Caco-2 (cell line): ENCODE data around the gene PKD1. TPM values are rescaled to one million over a fixed set of nuclear protein-coding genes. Genes with fewer than 3 reads are reported as not detected.

Experiments used
- BruUV-seq: library from RNA; stranded (reverse); fragments of 400-500 nt; replicated peaks from 2 replicates; lab custom pipeline; 2021; lab: Mats Ljungman, UMichigan
- CTCF ChIA-PET: fragments of 300-600 bp; sonication (Branson Sonifier 250); formaldehyde crosslinking; loops from one replicate; lab custom pipeline; 2022; ENCODE audit warnings: antibody characterized with exemption; lab: Charles Lee
- POLR2A ChIA-PET: fragments of 300-600 bp; sonication (Branson Sonifier 250); formaldehyde crosslinking; loops from one replicate; lab custom pipeline; 2022; ENCODE audit warnings: antibody characterized with exemption; lab: Charles Lee
- DNase-seq, 2 experiments: peaks; one replicate each; pipeline versions ENCODE4 v3.0.0 to v3.0.0-alpha.2; 2020 to 2022
- H3K27me3 ChIP-seq: replicated peaks from 2 replicates; pipeline ENCODE4 v1.6.0; 2011; ENCODE audit warnings: low read length; ENCODE audit not compliant: control insufficient read depth, insufficient read depth
- H3K36me3 ChIP-seq: 2 replicates; pipeline ENCODE4 v1.5.1; 2011; ENCODE audit warnings: low read length; ENCODE audit not compliant: control insufficient read depth, insufficient read depth
- H3K4me1 ChIP-seq: fragments of 250-450 bp; sonication (Bioruptor Pico); 2 replicates; pipeline ENCODE4 v1.5.1; 2020; ENCODE audit warnings: mild to moderate bottlenecking
- H3K4me3 ChIP-seq: 2 replicates; pipeline ENCODE4 v1.5.1; 2011; ENCODE audit warnings: low read depth, mild to moderate bottlenecking, control low read depth, low read length
- H3K9me3 ChIP-seq: fragments of 250-450 bp; sonication (Bioruptor Pico); 2 replicates; pipeline ENCODE4 v1.5.1; 2020; ENCODE audit warnings: mild to moderate bottlenecking, moderate library complexity
- H3K27ac Mint-ChIP-seq: one replicate; pipeline ENCODE4 v1.8.0; 2022; ENCODE audit warnings: mixed read lengths; ENCODE audit not compliant: unreplicated experiment
- H3K27me3 Mint-ChIP-seq: one replicate; pipeline ENCODE4 v1.8.0; 2022; ENCODE audit warnings: mixed read lengths; ENCODE audit not compliant: insufficient read depth, unreplicated experiment
- H3K36me3 Mint-ChIP-seq: one replicate; pipeline ENCODE4 v1.8.0; 2022; ENCODE audit warnings: mild to moderate bottlenecking, mixed read lengths; ENCODE audit not compliant: insufficient read depth, unreplicated experiment
- H3K4me1 Mint-ChIP-seq: one replicate; pipeline ENCODE4 v1.8.0; 2022; ENCODE audit warnings: low read depth, mixed read lengths; ENCODE audit not compliant: unreplicated experiment
- H3K4me3 Mint-ChIP-seq: one replicate; pipeline ENCODE4 v1.8.0; 2022; ENCODE audit warnings: mild to moderate bottlenecking, moderate library complexity, mixed read lengths; ENCODE audit not compliant: unreplicated experiment
- H3K9me3 Mint-ChIP-seq: one replicate; pipeline ENCODE4 v1.8.0; 2022; ENCODE audit warnings: mixed read lengths; ENCODE audit not compliant: unreplicated experiment
- intact Hi-C: fragments of 100-400 bp; cut with micrococcal nuclease; formaldehyde crosslinking; loops from one replicate; pipeline ENCODE4 v1.10.0; 2022; ENCODE audit not compliant: unreplicated experiment
- total RNA-seq: library from RNA; stranded (reverse); gene quantifications from 2 replicates; pipeline ENCODE4 v1.2.3, GENCODE V29; 2022
- TF ChIP-seq, protein P1 (sequence below), 2 experiments: fragments of 200-600 bp in 1 of 2; IDR thresholded peaks; 1 replicate in 1 of 2; 2 replicates in 1 of 2; pipeline versions ENCODE4 v1.5.1 to v1.8.0; 2011 to 2022; ENCODE audit warnings: antibody characterized with exemption in 1 of 2, control low read depth in 1 of 2, inconsistent platforms in 1 of 2, low read depth in 1 of 2, low read length in 1 of 2, mild to moderate bottlenecking in 1 of 2, moderate library complexity in 1 of 2; ENCODE audit not compliant: insufficient read depth in 1 of 2, severe bottlenecking in 1 of 2, unreplicated experiment in 1 of 2

The PKD1 gene
- total RNA-seq, 1 experiment from 2014 or later: 70.5 TPM

DNA sequence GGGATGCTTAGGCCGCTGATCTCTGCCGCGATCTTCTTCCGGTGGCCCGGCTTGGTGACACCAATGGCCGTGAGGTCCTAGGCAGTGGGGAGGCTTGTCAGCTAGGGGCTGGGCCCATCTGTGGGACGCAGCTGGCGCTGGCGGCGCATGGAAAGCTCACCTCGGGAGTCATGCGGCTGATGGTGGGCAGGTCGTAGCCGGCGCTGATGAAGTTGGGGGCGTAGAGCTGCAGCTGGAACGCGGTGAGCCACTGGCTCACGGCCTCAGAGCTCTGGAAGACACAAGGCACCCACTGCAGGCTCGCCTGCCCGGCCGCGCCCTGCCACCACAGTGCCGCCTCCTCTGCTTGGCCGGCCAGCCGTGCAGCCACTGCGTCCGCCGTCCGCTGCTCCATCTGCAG lies 48.0 kb upstream of the PKD1 start:
- Histone ChIP-seq H3K9me3 (no peaks in the 10 kb centered on the region), H3K36me3 (no peaks in the 10 kb centered on the region), H3K4me3 (no peak overlapping the region), H3K27me3 (no peaks in the 10 kb centered on the region), H3K4me1 (no peaks in the 10 kb centered on the region)
- ChIA-PET CTCF (no interaction called here), POLR2A (no interaction called here)
- intact Hi-C loops: no loop called here
- no peaks in the 10 kb centered on the region for H3K9me3 Mint-ChIP-seq
- H3K27me3 Mint-ChIP-seq: no peaks in the 10 kb centered on the region
- no peak overlapping the region for H3K27ac Mint-ChIP-seq
- TF ChIP-seq, protein P1, sequence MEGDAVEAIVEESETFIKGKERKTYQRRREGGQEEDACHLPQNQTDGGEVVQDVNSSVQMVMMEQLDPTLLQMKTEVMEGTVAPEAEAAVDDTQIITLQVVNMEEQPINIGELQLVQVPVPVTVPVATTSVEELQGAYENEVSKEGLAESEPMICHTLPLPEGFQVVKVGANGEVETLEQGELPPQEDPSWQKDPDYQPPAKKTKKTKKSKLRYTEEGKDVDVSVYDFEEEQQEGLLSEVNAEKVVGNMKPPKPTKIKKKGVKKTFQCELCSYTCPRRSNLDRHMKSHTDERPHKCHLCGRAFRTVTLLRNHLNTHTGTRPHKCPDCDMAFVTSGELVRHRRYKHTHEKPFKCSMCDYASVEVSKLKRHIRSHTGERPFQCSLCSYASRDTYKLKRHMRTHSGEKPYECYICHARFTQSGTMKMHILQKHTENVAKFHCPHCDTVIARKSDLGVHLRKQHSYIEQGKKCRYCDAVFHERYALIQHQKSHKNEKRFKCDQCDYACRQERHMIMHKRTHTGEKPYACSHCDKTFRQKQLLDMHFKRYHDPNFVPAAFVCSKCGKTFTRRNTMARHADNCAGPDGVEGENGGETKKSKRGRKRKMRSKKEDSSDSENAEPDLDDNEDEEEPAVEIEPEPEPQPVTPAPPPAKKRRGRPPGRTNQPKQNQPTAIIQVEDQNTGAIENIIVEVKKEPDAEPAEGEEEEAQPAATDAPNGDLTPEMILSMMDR (IDR thresholded peaks at IDR 0.05; ENCODE audit: insufficient read depth in 1 of 2, low read depth in 1 of 2, low read length in 1 of 2, severe bottlenecking in 1 of 2, unreplicated experiment in 1 of 2): no peak
- BruUV-seq: no TSS peak
- H3K4me3 Mint-ChIP-seq: no peak overlapping the region
- DNase-seq: no peak
- H3K4me1 Mint-ChIP-seq: peaks cover 6% of the 10 kb centered on the region
- H3K36me3 Mint-ChIP-seq: peaks cover 14% of the 10 kb centered on the region

GRCh38 chr16:2181952-2182351 lies 46.3 kb upstream of the PKD1 start:
- TF ChIP-seq, protein P1 (IDR thresholded peaks at IDR 0.05; ENCODE audit: insufficient read depth in 1 of 2, low read depth in 1 of 2, low read length in 1 of 2, severe bottlenecking in 1 of 2, unreplicated experiment in 1 of 2): no peak
- ChIA-PET CTCF (no interaction called here), POLR2A (no interaction called here)
- intact Hi-C loops: no loop called here
- Histone ChIP-seq H3K4me1 (no peaks in the 10 kb centered on the region), H3K36me3 (no peaks in the 10 kb centered on the region), H3K4me3 (no peak overlapping the region), H3K27me3 (no peaks in the 10 kb centered on the region), H3K9me3 (no peaks in the 10 kb centered on the region)
- BruUV-seq: no TSS peak
- H3K4me1 Mint-ChIP-seq: peaks cover 6% of the 10 kb centered on the region
- no peaks in the 10 kb centered on the region for H3K27me3 Mint-ChIP-seq
- DNase-seq: no peak
- no peak overlapping the region for H3K4me3 Mint-ChIP-seq
- H3K36me3 Mint-ChIP-seq: peaks cover 22% of the 10 kb centered on the region
- no peaks in the 10 kb centered on the region for H3K9me3 Mint-ChIP-seq
- H3K27ac Mint-ChIP-seq: peak overlapping the region; percentile 32

DNA sequence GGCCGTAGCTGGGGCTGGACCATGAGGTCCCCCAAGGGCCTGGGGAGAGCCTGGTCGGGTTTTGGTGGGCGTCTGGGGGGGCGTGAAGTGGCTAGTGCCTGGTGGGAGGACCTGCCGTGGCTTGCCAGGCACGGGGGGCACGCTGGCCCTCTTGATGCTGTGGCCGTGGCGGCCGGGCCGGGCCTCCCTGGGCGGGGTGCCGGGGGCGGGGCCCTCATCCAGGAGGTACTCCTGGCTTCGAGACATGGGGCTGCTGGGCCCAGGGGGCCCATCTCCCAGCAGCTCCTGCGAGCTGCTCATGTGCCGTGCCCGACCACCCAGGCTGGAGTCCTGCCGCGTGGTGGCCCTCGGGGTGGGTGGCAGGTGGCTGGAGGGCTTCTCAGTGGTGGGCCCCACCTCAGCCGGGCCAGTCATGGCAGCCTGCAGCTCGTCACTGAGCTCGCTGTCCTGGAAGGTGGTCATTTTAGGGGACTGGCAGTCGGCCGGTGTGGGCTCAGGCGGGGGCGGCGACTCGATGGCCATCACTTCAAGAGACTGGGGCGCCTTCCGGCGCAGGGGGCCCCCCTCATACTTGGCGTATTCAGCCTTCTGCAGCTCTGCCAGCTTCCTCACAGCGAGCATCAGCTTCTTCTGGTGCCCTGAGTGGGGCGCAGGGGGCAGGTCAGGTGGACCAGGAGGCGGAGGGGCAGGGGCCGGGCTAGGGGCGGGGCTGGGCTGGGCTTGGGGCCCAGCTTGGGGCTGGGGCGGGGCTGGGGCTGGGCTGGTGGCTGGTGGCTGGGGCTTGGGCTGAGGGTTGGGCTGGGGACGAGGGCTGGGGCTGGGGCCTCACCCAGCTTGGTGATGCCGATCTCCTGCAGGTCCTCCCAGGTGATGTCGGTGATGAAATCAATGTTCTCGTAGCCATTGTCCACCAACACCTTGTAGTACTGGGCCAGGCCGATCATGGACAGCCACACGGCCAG lies 45.5 kb upstream of the PKD1 start:
- H3K4me1 Mint-ChIP-seq: peaks cover 6% of the 10 kb centered on the region
- H3K9me3 ChIP-seq: no peaks in the 10 kb centered on the region
- H3K9me3 Mint-ChIP-seq: no peaks in the 10 kb centered on the region
- peak overlapping the region; percentile 32 for H3K27ac Mint-ChIP-seq
- intact Hi-C loops: no loop called here
- CTCF ChIA-PET: no interaction called here
- peaks cover 28% of the 10 kb centered on the region for H3K36me3 Mint-ChIP-seq
- H3K27me3 ChIP-seq: no peaks in the 10 kb centered on the region
- no peak overlapping the region for H3K4me3 ChIP-seq
- no peaks in the 10 kb centered on the region for H3K36me3 ChIP-seq
- TF ChIP-seq, protein P1 (IDR thresholded peaks at IDR 0.05; ENCODE audit: insufficient read depth in 1 of 2, low read depth in 1 of 2, low read length in 1 of 2, severe bottlenecking in 1 of 2, unreplicated experiment in 1 of 2): no peak
- DNase-seq: no peak
- no peaks in the 10 kb centered on the region for H3K4me1 ChIP-seq
- no peaks in the 10 kb centered on the region for H3K27me3 Mint-ChIP-seq
- H3K4me3 Mint-ChIP-seq: no peak overlapping the region
- no TSS peak for BruUV-seq
- POLR2A ChIA-PET: no interaction called here
